Epidermal melanocyte (primary cell): ENCODE measurements around the gene CCDC59.
"Not testable (repeated sequence)": the region's sequence is repeated elsewhere in the genome, so short reads cannot be mapped to it uniquely, and the experiment has no call there.

ENCODE experiments used
- DNase-seq: peaks from one replicate; pipeline ENCODE4 v3.0.0; 2011; ENCODE audit warnings: low spot score; ENCODE audit not compliant: insufficient read length

CCDC59 gene, protein sequence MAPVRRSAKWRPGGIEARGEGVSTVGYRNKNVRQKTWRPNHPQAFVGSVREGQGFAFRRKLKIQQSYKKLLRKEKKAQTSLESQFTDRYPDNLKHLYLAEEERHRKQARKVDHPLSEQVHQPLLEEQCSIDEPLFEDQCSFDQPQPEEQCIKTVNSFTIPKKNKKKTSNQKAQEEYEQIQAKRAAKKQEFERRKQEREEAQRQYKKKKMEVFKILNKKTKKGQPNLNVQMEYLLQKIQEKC

DNA sequence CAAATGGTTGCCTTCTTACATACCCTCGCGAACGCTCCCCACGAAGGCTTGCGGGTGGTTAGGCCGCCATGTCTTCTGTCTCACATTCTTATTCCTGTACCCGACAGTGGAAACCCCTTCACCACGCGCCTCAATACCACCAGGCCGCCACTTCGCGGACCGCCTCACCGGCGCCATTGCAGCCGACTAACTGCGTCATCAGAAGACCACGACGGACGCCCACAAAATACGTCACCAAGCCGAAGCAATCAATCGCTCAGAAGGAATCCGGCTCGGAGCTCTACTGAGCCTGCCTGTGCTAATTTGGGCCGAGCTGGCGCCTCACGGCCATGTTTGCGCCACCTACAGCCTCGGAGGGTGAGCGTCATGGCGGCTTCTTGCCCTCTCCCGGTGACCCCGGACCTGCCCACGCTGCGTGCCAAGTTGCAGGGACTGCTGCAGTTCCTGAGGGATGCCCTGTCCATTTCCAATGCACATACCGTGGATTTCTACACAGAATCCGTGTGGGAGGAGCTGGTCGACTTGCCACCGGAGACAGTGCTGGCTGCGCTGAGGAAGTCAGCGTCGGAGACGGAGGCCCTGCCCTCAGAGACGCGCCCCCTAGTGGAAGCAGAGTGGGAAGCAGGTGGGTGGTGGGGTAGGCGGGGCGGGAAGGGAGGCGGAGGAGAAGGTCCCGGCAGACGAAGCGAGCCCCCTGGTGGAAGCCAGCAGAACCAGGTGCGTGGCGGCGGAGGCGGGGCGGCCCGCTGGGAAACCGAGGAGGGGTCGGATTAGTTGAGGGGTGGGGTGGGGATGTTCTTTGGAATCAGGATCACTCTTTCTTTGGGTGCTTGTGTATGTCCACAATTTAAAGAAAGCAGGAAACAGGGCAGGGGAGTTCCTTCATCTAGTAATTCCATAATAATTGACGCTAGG lies at the start of gene CCDC59, which contains the start of gene METTL25:
CCDC59 (minus strand) TSS at position 188 of the 915 bp plus-strand sequence; CDS start at position 177, 11 bp downstream.
METTL25 (plus strand) TSS at position 330 of the 915 bp plus-strand sequence; CDS start at position 367, 37 bp downstream.
- peak; percentile 70 for DNase-seq

DNA sequence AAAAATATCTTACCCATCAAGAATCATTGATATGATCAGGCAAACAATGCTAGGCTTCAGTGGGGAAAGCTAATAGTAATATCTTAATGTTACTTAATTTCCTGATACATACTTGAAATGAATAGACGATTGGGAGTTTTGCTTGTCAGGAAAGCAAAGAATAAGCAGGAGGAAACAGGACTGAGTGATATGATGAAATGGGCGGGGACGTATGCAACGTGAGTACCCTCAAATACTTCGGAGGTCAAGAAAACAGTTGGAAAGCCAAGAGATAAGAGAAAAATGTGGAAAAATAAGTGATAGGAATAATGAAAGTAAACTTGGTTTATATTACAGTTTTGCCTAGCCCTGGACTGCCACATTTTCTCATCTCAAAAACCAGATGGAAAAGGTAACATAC lies 49.3 kb upstream of the CCDC59 start:
- DNase-seq, result no peak

GRCh38 chr12:82406651-82407050 lies 48.5 kb upstream of the CCDC59 start:
- no peak for DNase-seq

DNA sequence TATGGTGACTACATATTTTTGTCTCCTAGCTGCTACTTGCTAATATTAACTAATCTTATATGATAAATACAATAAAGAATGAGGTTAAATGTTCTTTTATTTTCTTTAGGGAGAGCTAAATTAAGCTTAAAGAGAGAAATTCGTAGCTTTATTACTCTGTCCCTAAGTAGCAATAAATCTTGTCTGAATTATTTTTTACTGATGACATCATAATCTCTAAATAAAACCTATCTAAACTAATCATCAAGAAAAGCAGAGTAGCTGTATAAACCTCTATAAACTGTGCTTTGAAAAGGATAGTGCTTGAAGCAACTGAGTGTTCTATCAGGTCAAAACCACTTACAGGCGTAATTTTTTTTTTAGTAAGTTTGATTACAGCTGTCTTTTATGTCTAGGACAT lies 42.6 kb upstream of the CCDC59 start:
- no peak for DNase-seq

DNA sequence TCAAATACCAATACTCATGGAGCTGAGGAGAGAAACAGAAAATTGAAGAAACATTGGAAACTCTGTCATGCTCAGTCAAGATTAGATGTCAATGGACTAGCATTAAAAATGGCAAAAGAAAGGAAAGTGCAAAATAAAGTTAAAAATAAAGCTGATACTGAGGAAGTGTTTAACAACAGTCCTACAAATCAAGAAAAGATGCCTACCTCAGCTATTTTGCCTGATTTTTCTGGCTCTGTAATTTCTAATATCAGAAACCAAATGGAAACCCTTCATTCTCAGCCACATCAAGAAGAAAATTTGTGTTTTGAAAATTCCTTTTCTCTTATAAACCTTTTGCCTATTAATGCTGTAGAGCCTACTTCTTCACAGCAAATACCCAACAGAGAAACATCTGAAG lies 40.7 kb upstream of the CCDC59 start:
- no peak for DNase-seq

GRCh38 chr12:82383930-82384552 lies 25.9 kb upstream of the CCDC59 start:
- DNase-seq, result no peak

DNA sequence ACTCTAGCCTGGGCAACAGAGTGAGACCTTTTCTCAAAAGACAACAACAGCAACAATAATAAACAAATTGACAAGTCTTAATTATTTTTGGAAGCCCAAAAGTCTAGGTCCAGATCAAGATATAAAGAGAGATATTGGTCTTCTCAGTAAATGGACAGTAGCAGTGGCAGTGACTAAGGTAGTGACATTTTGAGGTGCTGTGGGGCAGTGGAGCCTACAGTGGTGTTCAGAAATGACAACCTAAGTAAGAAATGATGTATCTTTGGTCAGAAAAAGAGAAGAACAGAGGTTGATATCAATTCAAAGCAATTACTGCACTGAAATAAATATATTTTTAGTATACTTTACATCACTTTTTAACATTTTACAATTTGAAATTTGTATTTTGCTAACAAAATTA lies 20.8 kb upstream of the CCDC59 start:
- DNase-seq, result no peak

- DNase-seq, result no peak
These were observed 17.0 kb upstream of the CCDC59 start for GRCh38 chr12:82375201-82375600.

DNA sequence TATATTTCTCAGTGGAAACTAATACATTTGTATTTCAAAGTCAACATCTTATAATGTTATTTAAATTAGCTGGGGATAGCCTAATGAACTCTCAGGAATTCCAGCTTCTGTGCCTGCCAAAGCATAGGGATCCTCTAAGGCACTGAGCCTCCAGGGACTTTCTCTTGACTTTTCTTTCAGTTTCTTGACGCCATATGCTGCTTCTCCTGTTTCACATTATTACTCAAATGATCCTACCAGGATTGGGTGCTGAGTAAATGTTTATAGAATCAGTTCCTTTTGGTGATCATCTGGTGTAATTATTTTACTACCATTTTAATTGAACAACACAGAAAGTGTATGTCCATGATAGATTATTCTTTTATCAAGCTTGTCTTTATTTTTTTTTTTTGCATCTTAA lies 8.0 kb upstream of the CCDC59 start:
- no peak for DNase-seq

- DNase-seq, result no peak
These were observed 5.8 kb upstream of the CCDC59 start for GRCh38 chr12:82363990-82364389.

DNA sequence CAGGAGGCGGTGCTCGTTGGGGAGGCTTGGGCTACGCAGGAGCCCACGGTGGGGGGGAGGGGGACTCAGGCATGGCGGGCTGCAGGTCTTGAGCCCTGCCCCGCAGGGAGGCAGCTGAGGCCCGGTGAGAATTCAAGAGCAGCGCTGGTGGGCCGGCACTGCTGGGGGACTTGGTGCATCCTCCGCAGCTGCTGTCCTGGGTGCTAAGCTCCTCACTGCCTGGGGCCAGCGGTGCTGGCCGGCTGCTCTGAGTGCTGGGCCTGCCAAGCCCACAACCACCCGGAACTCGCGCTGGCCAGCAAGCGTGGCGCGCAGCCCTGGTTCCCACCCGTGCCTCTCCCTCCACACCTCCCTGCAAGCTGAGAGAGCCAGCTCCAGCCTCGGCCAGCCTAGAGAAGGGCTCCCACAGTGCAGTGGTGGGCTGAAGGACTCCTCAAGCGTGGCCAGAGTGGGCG lies 3.3 kb upstream of the CCDC59 start:
- DNase-seq, result no peak

- DNase-seq, result not testable (repeated sequence)
These were observed 2.6 kb upstream of the CCDC59 start for GRCh38 chr12:82360834-82361233.

DNA sequence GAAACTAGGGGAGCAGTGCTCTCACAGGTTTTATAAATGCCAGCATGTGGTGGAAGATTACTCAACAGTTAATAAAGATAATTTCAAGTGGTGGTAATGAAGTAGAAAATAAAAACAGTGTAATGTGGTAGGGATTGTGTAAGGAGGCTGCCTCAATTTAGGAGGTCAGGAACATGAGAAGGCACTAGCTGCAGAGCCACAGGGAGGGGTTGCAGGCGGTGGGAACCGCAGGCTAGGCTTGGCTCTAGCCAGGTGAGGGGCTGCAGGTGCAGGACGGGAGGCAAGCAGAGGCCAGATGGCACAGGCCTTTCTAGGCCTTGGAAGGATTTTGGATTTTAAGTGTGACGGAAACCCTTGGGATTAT lies 910 bp upstream of the CCDC59 start:
- DNase-seq, result no peak

GRCh38 chr12:82357845-82358199 lies 365 bp downstream of the CCDC59 start:
- DNase-seq, result no peak

DNA sequence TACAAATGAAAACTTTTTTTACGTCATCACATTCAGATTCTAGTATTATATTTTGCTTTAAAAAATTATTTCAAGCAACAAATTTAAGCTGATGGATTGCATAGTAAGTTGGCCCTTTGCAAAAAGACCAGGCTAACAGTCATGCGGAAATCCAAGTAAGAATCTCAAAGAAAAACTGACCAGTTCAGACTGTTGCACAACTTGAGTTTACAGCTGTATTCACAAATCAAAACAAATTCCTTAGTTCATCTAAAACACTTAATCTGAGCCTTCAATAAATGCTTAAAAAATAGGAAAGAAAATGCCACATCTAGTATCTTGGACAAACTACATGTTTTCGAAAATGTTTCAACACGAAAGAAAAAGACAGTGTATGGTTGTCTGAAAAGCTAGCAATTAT lies 847 bp downstream of the CCDC59 start:
- DNase-seq, result no peak

DNA sequence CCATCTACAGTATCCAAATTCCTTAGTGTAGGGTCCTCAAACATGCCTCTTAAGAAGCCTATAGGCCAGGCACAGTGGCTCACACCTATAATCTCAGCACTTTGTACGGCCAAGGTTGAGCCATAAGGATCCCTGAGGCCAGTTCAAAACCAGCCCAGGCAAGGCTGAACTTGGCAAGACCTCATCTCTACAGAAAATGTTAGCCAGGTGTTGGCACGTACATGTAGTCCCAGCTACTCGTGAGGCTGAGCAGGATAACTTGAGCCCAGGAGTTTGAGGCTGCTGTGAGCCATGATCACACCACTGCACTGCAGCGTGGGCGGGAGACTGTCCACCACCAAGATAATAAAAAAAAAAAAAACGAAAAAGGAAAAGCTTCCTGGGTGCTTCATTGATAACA lies 6.8 kb downstream of the CCDC59 start:
- DNase-seq, result no peak

DNA sequence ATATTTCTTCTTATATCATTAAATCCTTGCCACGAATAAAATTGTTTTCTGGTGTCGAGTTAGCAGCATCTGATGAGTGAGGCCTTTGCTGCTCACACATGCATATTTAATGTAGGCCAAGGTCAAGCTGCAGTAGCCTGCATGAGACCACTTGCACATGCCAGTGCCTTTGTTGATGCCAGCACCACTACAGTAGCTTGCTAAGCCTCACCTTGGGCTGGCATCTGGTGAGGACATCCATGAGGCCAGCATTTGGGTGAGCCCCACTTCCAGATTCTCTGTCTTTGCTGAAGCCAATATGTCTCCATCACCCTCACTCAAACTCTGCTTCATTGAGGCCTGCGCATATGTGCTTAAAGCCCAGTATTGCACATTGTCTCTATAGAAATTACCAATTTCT lies 8.0 kb downstream of the CCDC59 start:
- DNase-seq, result no peak

DNA sequence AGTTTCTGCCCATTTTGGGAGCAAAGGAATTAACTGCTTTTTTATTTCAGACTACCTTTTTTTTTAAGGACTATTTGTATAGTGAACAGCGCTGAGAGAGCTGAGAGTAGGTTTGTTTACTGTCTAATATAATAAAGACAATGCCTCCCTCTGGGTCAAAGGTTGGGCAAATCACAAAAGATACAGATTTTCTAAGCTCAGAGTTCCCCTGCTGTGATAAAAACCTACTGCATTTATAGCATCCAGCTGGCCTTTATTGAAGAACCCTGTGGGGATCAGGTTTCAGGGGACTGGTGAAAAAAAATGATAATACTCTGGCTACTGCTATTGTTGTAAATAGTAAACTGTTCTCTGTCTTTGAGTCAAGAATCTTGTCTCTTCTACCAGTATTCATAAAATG lies 28.7 kb downstream of the CCDC59 start:
- no peak for DNase-seq

GRCh38 chr12:82327861-82328260 lies 30.3 kb downstream of the CCDC59 start:
- no peak for DNase-seq

DNA sequence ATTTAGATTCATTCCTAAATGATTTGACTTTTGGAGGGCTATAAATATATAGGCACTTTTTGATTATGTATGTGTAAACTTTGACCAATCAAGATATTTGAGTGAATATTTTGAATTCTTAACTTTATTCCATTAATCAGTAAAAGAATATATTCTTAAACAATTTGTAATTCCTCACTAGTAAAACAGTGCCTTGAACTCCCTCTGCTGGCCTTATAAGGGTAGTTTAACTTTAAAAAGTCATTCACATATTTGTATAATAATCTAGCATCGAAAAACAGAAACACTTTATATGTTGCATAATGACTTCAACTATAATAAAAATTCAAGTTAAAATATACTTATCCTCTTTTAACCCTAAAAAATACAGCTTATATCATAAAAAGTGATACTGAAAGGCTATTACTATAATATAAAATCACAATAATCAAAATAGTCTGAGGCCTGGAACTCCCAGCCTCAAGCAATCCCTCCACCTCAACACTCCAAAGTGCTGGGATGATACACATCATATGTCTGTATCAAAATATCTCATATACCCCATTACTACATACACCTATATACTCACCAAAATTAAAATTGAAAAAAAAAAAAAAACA lies 31.2 kb downstream of the CCDC59 start:
- no peak for DNase-seq

GRCh38 chr12:82325540-82326336 lies 32.4 kb downstream of the CCDC59 start:
- no peak for DNase-seq
